Measurements from ENCODE around the gene ULBP3. TPM values are rescaled to one million over a fixed set of nuclear protein-coding genes. Genes with fewer than 3 reads are reported as not detected.
"Not testable (repeated sequence)": the region's sequence is repeated elsewhere in the genome, so short reads cannot be mapped to it uniquely, and the experiment has no call there.

The ULBP3 gene
- total RNA-seq, 1 donor from 2014 or later, result 10.3 TPM

DNA sequence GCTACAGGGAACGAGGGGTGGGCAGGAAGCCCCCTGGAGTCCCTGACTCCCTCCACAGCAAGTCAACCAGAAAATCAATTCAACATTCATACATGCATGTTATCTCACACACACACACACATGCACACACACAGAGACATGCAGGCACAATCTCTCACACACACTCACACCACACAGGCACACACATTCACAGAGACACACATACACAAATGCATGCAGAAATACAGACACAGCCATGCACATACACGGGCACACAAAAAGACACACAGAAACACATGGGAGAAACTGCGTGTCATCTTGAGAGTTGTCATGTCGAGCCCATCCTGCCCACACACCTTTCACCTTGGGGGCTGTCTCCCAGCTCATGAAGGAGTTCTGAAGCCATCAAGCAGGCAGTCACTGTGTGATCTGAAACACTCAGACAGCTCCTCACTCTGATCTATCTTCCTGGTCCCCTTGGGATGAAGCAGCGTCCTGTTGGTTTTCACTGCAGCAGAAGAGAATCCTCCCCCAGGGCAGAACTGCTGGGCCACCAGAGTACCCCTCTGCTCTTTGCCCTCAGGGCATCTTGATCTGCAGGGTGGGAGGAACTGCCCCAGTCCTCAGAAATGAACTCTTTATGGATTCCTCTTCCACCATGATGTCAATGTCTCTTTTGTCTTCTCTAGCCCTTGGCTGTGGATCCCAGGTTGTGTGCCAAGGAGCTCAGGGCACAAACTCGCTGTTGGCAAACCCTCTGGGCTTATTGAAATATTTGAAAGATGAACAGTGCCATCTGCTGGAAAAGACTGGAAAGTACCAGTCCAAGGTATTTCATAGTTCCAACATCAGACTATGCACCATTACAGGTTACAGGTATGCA, 52.4 kb downstream of the ULBP3 start:
- peak; percentile 64 for DNase-seq (ENCODE audit: low read depth)

GRCh38 chr6:150015281-150016001, 53.5 kb downstream of the ULBP3 start:
- DNase-seq (ENCODE audit: low read depth), result not testable (repeated sequence)

GRCh38 chr6:150014623-150015280, 54.2 kb downstream of the ULBP3 start:
- DNase-seq (ENCODE audit: low read depth), result not testable (repeated sequence)

GRCh38 chr6:150013785-150014622, 54.9 kb downstream of the ULBP3 start:
- not testable (repeated sequence) for DNase-seq (ENCODE audit: low read depth)

DNA sequence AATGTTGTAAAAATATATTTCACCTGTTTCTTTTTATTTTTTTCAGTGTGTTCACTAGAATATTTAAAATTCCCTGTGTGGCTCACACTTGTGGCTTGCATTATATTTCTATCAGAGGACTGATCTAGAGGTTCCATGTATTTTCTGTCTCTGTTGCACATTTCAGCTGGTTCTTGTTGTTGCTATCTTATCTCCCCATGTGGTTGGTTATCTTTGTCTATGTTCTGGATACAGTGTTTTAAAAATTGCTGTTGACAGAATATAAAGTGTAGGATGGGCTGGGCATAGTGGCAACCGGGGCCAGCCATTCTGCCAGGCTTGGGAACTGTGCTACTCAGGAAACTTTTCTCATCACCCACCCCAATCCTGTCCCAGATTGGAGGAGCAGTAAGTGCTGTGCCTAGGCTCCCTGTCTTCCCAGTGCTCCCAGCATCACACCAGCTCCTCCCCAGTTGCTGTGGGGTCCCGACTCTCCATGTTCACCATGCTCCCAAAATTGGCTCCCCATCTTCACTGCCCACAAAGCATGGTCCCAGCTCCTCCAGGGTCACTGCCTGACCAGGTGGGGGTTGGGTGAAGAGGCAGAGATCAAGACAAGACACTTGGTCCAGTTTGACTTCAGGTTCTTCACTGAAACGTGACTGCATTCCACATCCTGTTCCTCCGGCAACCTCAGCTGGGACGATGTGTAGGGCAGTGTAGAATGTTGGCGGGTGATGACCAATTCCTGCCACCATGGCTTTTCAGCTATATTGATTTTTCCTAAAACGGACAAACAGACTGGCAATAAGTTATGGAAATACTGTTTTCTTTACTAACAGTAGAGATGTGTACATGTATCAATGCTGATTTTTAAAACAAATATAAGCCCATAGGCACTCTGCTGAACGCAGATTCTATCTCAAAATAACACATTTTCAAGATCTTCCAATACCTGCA, 55.8 kb downstream of the ULBP3 start:
- DNase-seq (ENCODE audit: low read depth), result not testable (repeated sequence)

Other genes starting within 250 kb of the ULBP3 start
- 21.5 and 34.4 TPM in 2 replicates for gene LRP11, start 204.8 kb downstream of the ULBP3 start, total RNA-seq
- not detected in 2 replicates for gene RAET1E, start 171.0 kb downstream of the ULBP3 start, total RNA-seq
- gene RAET1G, start 146.0 kb downstream of the ULBP3 start, total RNA-seq, result 0.15 TPM in 1 of 2 replicates, not detected in the other
- 8.2 and 14.4 TPM in 2 replicates for gene ULBP2, start 127.1 kb downstream of the ULBP3 start, total RNA-seq
- gene ULBP1, start 105.2 kb downstream of the ULBP3 start, total RNA-seq, result 0.17 and 0.20 TPM in 2 replicates
- gene RAET1L, start 43.6 kb downstream of the ULBP3 start, total RNA-seq, result 0.99 and 3.1 TPM in 2 replicates
- gene PPP1R14C, start 73.9 kb upstream of the ULBP3 start, total RNA-seq, result 17.0 and 25.5 TPM in 2 replicates

All from renal cortical epithelial cell (primary cell).